RWPE1 (cell line): ENCODE results near the gene RIBC1.

ENCODE experiments used
- CTCF ChIA-PET: fragments of 350-600 bp; sonication (Branson Sonifier 250); formaldehyde crosslinking; extraction: SDS; loops from one replicate; lab custom pipeline; 2021; lab: Yijun Ruan, JAX
- POLR2A ChIA-PET: fragments of 400-600 bp; formaldehyde crosslinking; extraction: SDS; loops from one replicate; lab custom pipeline; 2020; ENCODE audit warnings: antibody characterized with exemption; ENCODE audit not compliant: low non-redundant PET; lab: Yijun Ruan, JAX
- DNase-seq: peaks from one replicate; pipeline ENCODE4 v3.0.0; 2012; ENCODE audit warnings: low spot score
- H3K27ac ChIP-seq: fragments of 450-650 bp; 2 replicates; pipeline ENCODE4 v1.5.1; 2017
- TF ChIP-seq, protein P1 (sequence below): fragments of 450-650 bp; conservative IDR thresholded peaks from 2 replicates; pipeline ENCODE4 v1.5.1; 2017; ENCODE audit warnings: low read depth, mild to moderate bottlenecking

Gene RIBC1

DNA sequence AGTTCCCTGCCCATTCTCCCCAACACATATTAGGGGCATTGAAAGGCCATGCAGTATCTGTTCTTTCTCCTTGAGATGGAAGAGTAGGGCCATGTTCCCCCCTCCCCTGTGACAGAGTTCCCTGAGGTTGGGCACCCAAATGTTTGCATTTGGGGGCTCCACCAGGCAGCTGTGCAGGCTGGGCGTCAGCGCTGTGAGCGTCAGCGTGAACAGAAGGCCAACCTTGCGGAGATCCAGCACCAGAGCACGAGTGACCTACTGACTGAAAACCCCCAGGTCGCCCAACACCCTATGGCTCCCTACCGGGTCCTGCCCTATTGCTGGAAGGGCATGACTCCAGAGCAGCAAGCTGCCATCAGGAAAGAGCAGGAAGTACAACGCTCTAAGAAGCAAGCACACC, 7.6 kb downstream of the RIBC1 start:
- CTCF ChIA-PET, result no interaction called here
- POLR2A ChIA-PET, result no interaction called here
- H3K27ac ChIP-seq, result no peak overlapping the region
- TF ChIP-seq, protein P1, sequence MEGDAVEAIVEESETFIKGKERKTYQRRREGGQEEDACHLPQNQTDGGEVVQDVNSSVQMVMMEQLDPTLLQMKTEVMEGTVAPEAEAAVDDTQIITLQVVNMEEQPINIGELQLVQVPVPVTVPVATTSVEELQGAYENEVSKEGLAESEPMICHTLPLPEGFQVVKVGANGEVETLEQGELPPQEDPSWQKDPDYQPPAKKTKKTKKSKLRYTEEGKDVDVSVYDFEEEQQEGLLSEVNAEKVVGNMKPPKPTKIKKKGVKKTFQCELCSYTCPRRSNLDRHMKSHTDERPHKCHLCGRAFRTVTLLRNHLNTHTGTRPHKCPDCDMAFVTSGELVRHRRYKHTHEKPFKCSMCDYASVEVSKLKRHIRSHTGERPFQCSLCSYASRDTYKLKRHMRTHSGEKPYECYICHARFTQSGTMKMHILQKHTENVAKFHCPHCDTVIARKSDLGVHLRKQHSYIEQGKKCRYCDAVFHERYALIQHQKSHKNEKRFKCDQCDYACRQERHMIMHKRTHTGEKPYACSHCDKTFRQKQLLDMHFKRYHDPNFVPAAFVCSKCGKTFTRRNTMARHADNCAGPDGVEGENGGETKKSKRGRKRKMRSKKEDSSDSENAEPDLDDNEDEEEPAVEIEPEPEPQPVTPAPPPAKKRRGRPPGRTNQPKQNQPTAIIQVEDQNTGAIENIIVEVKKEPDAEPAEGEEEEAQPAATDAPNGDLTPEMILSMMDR, result no peak
- DNase-seq, result no peak

DNA sequence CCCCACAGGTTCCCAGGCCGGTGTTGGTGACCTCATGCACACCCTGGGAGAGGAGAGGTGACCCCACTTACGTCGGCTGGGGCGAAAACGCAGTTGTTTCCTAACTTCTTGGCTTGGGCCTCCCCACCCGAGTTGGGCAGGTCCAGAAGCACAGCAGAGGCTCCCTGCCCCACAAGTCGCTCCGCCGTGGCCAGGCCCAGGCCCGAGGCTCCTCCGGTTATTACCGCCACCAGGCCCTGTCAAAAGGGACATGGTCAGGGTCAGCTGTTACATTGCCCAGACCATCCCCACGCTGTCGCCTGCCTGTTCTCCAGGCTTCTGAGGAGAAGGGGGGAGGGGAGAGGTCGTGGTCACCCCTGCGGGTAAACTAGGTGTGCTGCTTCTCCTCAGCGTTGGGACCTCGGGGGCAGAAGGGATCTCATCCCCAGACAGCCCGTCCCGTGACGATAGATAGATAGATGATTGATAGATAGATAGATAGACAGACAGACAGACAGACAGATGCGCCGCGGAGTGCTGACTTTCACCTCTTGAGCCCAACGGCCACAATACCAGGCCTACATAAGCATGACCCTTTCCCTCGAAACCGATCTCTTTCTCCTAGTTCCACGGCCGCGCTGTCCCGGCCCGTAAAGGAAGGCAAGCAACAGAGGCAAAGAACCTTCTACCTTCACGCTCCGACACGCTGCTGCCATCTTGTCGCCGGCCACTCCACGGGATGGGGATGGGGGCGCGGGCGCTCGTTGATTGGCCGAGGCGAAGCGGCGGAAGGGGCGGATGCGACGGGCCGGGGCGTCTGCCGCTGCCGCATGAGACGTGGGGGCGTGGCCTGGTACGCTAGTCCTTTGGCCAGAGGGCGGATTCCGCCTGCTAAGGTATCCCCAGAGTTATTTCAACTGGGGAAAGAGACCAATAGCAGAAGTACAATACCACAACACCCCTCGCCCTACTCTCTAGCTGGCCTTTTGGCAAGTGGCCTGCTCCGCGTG, 11.3 kb downstream of the RIBC1 start, which contains the start of gene HSD17B10:
TSS of gene HSD17B10 (minus strand) at position 720 of the 989 bp plus-strand sequence. CDS start at position 695, 25 bp downstream.
- H3K27ac ChIP-seq, result peak within 1 kb of the TSS; percentile 65
- ChIA-PET POLR2A (no interaction called here), CTCF (interaction anchor here (0.7 kb wide), 1 partner anchor 117 kb away, joined by 3 read pairs; no protein-coding TSS in a partner anchor)
- DNase-seq, result peak; percentile 80
- TF ChIP-seq, protein P1, result no peak

DNA sequence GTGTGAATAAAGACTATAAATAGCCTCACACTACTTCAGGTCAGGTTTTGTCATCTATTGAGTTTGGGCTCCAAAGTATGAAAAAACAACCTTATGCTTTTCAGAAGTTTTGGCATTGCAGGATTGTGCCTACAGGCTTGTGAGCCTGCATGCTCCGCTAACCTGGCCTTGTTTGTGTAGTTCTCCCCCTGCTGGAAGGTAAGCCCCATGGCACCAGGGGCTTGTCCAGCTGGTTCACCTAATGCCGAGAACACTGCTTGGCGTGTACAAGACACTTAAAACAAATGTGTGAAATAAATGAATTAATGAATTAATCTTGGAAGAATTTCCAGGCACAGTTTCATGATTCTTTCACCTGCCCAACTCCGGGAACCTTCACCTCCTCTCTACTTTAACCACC, 13.3 kb downstream of the RIBC1 start:
- ChIA-PET CTCF (interaction anchor here (1.0 kb wide), 1 partner anchor 10 kb away, joined by 4 read pairs; no protein-coding TSS in a partner anchor), POLR2A (no interaction called here)
- no peak overlapping the region for H3K27ac ChIP-seq
- peak; percentile 64 for DNase-seq
- TF ChIP-seq, protein P1, result peak; percentile 74

DNA sequence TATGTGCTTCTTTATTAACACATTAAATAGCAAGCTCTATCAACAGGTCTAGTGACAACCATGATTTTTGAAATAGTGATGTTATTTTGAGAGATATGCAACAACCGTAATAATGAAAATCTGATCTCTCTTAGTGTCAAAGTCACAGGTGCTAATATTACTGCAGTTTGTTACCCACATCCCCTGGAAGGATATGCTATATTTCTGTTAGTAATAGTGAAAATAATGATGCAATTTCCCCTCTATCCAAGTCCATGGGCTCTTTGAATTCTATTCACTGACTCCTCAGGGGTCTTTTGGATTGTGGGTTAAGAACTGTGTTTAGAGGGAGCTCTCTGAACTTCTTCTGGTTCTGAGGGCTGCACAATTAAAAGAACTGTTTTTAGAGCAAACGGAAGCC, 14.5 kb downstream of the RIBC1 start:
- ChIA-PET CTCF (no interaction called here), POLR2A (no interaction called here)
- DNase-seq, result no peak
- no peak overlapping the region for H3K27ac ChIP-seq
- TF ChIP-seq, protein P1, result no peak

DNA sequence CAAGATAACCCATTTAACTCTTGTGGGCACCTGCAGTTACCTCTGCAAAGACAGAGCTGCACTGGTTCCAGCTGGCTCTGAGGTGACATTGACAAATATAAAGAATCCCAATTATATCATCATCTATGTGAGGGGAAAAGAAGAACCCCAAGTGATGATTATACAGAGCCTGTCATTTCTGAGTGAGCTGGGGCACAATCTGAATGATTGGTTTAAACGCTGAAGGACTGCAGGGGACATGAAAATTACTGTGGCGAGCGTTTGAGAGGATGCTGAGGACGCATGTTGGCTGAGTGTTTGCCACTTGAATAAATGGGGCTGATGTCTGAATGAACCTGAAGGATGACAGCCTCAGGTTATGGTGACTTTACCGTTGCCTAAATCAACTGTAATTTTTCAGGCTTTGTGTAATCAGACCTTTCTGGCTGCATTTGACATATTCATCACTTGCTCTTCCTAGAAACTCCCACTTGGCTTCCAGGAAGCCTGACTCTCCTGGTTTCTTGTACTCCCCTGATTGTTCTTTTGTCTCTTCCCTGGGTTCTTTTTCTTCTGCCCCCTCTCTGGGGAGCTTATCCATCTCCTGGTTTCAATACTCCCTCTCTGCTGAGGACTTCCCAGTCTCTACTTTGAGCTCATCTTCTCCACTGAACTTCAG, 15.6 kb downstream of the RIBC1 start:
- POLR2A ChIA-PET, result interaction anchor here (0.5 kb wide), 1 partner anchor 151 kb away, joined by 3 read pairs; no protein-coding TSS in a partner anchor
- no peak overlapping the region for H3K27ac ChIP-seq
- TF ChIP-seq, protein P1, result no peak
- CTCF ChIA-PET, result no interaction called here
- no peak for DNase-seq

DNA sequence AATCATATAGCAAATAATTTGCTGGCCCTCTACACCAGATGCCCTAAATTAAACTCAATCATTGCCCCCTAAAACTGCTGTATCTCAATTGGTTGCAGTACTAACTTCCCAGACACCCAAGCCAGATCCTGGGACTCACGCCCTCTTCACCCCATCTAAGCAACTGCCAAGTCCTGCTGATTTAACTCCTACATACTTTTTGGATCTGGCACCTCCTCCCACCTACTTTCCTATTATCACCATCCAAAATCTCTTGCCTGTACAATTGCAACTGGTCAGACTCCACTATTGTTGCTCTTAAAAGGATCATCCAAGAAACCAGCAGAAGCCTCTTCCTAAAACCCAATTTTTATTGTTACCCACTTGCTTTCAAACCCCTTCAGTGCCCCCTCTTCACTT, 16.2 kb downstream of the RIBC1 start:
- H3K27ac ChIP-seq, result no peak overlapping the region
- TF ChIP-seq, protein P1, result no peak
- DNase-seq, result no peak
- ChIA-PET CTCF (no interaction called here), POLR2A (interaction anchor here (0.5 kb wide), 1 partner anchor 152 kb away, joined by 3 read pairs; no protein-coding TSS in a partner anchor)
